HAP-1 (cell line): Measurements from ENCODE around the gene CIITA.
A peak's percentile ranks its signal among the peaks of the same experiment; 100 is the strongest.
"Not testable (repeated sequence)": the region's sequence is repeated elsewhere in the genome, so short reads cannot be mapped to it uniquely, and the experiment has no call there.

Source experiments
- DNase-seq, 2 experiments: peaks; one replicate each; pipeline ENCODE4 v3.0.0-alpha.2; 2016 to 2020; ENCODE audit warnings: low spot score in 2 of 2
- H3K27me3 ChIP-seq: fragments of 250-450 bp; sonication (Bioruptor Pico); 2 replicates; pipeline ENCODE4 v1.5.1; 2020; ENCODE audit warnings: low read depth, mild to moderate bottlenecking, moderate library complexity
- H3K36me3 ChIP-seq: fragments of 250-450 bp; sonication (Bioruptor Pico); replicated peaks from 2 replicates; pipeline ENCODE4 v1.5.1; 2020; ENCODE audit warnings: mild to moderate bottlenecking
- H3K4me1 ChIP-seq: fragments of 250-450 bp; sonication (Bioruptor Pico); 2 replicates; pipeline ENCODE4 v1.5.1; 2020; ENCODE audit warnings: mild to moderate bottlenecking
- H3K4me3 ChIP-seq: fragments of 250-450 bp; sonication (Bioruptor Pico); 2 replicates; pipeline ENCODE4 v1.5.1; 2020; ENCODE audit warnings: mild to moderate bottlenecking, moderate library complexity
- H3K9me3 ChIP-seq: fragments of 250-450 bp; sonication (Bioruptor Pico); 2 replicates; pipeline ENCODE4 v1.5.1; 2020; ENCODE audit warnings: mild to moderate bottlenecking, moderate library complexity
- in situ Hi-C: fragments of 300-500 bp; cut with MboI; formaldehyde crosslinking; loops from 3 replicates; pipeline ENCODE4 v1.14.3; 2020; ENCODE audit warnings: low sequenced_read_pairs, inconsistent platforms, mixed read lengths

CIITA gene

GRCh38 chr16:10934325-10935107 is 57.5 kb downstream of the CIITA start:
- Histone ChIP-seq H3K9me3 (no peaks in the 10 kb centered on the region), H3K4me1 (no peaks in the 10 kb centered on the region; the same call in 1 of the 2 replicates), H3K27me3 (no peaks in the 10 kb centered on the region), H3K36me3 (peaks cover 13% of the 10 kb centered on the region), H3K4me3 (no peak overlapping the region)
- DNase-seq = no peak
- in situ Hi-C loops = no loop called here

GRCh38 chr16:10935226-10935915 is 58.4 kb downstream of the CIITA start:
- H3K36me3 ChIP-seq = peaks cover 16% of the 10 kb centered on the region
- H3K9me3 ChIP-seq = no peaks in the 10 kb centered on the region
- in situ Hi-C loops = no loop called here
- no peak for DNase-seq
- no peaks in the 10 kb centered on the region for H3K27me3 ChIP-seq
- H3K4me3 ChIP-seq = no peak overlapping the region
- peaks cover 7% of the 10 kb centered on the region; the same call in 1 of the 2 replicates for H3K4me1 ChIP-seq

GRCh38 chr16:10936272-10936984 is 59.4 kb downstream of the CIITA start:
- in situ Hi-C loops = no loop called here
- DNase-seq = no peak

GRCh38 chr16:10937068-10937859 is 60.3 kb downstream of the CIITA start:
- H3K36me3 ChIP-seq = peaks cover 12% of the 10 kb centered on the region
- H3K27me3 ChIP-seq = no peaks in the 10 kb centered on the region
- no peaks in the 10 kb centered on the region for H3K9me3 ChIP-seq
- H3K4me3 ChIP-seq = no peak overlapping the region
- in situ Hi-C loops = no loop called here
- H3K4me1 ChIP-seq = peaks cover 8% of the 10 kb centered on the region; the same call in 1 of the 2 replicates
- DNase-seq = no peak

More at GRCh38 chr16:10936272-10936984, 59.4 kb downstream of the CIITA start:
- Histone ChIP-seq H3K27me3 (no peaks in the 10 kb centered on the region), H3K4me1 (peaks cover 8% of the 10 kb centered on the region; the same call in 1 of the 2 replicates), H3K9me3 (no peaks in the 10 kb centered on the region), H3K36me3 (peaks cover 13% of the 10 kb centered on the region), H3K4me3 (no peak overlapping the region)

- Histone ChIP-seq H3K27me3 (no peaks in the 10 kb centered on the region), H3K4me3 (no peak overlapping the region), H3K4me1 (peaks cover 16% of the 10 kb centered on the region), H3K36me3 (peaks cover 12% of the 10 kb centered on the region), H3K9me3 (no peaks in the 10 kb centered on the region)
- no peak for DNase-seq
- in situ Hi-C loops = no loop called here
Observed at GRCh38 chr16:10938321-10938720, 61.3 kb downstream of the CIITA start.

- H3K4me3 ChIP-seq = no peak overlapping the region
- in situ Hi-C loops = no loop called here
- peaks cover 12% of the 10 kb centered on the region for H3K36me3 ChIP-seq
- H3K9me3 ChIP-seq = no peaks in the 10 kb centered on the region
- no peak for DNase-seq
- peaks cover 23% of the 10 kb centered on the region for H3K4me1 ChIP-seq
- no peaks in the 10 kb centered on the region for H3K27me3 ChIP-seq
Observed at GRCh38 chr16:10938796-10939648, 62.0 kb downstream of the CIITA start.

GRCh38 chr16:10939649-10940234 is 62.7 kb downstream of the CIITA start:
- H3K4me3 ChIP-seq = peak overlapping the region; percentile 58

GRCh38 chr16:10940501-10941079 is 63.6 kb downstream of the CIITA start:
- Histone ChIP-seq H3K4me3 (peak overlapping the region; percentile 58), H3K27me3 (no peaks in the 10 kb centered on the region), H3K36me3 (peaks cover 12% of the 10 kb centered on the region), H3K4me1 (peaks cover 28% of the 10 kb centered on the region), H3K9me3 (no peaks in the 10 kb centered on the region)
- in situ Hi-C loops = no loop called here
- DNase-seq = peak in 1 of 2 experiments; percentile 3

More at GRCh38 chr16:10939649-10940234, 62.7 kb downstream of the CIITA start:
- H3K9me3 ChIP-seq = no peaks in the 10 kb centered on the region
- H3K36me3 ChIP-seq = peaks cover 12% of the 10 kb centered on the region
- in situ Hi-C loops = no loop called here
- peaks cover 23% of the 10 kb centered on the region for H3K4me1 ChIP-seq
- no peaks in the 10 kb centered on the region for H3K27me3 ChIP-seq
- DNase-seq = no peak

GRCh38 chr16:10941127-10941933 is 64.3 kb downstream of the CIITA start:
- peaks cover 32% of the 10 kb centered on the region for H3K4me1 ChIP-seq
- peaks cover 12% of the 10 kb centered on the region for H3K36me3 ChIP-seq
- peak in 1 of 2 experiments; percentile 31 for DNase-seq
- in situ Hi-C loops = no loop called here
- no peaks in the 10 kb centered on the region for H3K27me3 ChIP-seq
- peak overlapping the region; percentile 58 for H3K4me3 ChIP-seq
- H3K9me3 ChIP-seq = no peaks in the 10 kb centered on the region

- H3K36me3 ChIP-seq, DNase-seq, H3K27me3 ChIP-seq, in situ Hi-C loops, H3K9me3 ChIP-seq: not testable (repeated sequence)
- H3K4me3 ChIP-seq = peak overlapping the region; percentile 58
- H3K4me1 ChIP-seq = peaks cover 32% of the 10 kb centered on the region
Observed at GRCh38 chr16:10941935-10942351, 64.9 kb downstream of the CIITA start.

- Histone ChIP-seq H3K36me3 (0 out of 2 replicates have a peak, but pooled peaks cover 3% of the 10 kb centered on the region), H3K4me1 (peaks cover 32% of the 10 kb centered on the region), H3K9me3 (no peaks in the 10 kb centered on the region), H3K4me3 (peak within 1 kb of the TSS; percentile 58), H3K27me3 (no peaks in the 10 kb centered on the region)
- peak; percentile 87 to 94 for DNase-seq
- in situ Hi-C loops = no loop called here
Observed at GRCh38 chr16:10942352-10943063, 65.5 kb downstream of the CIITA start, which contains the start of gene DEXI. Gene DEXI, minus strand, starts transcription at chr16:10942468. Its CDS starts 463 bp downstream, at chr16:10942005.
